Tongue (tissue), 2 donors: ENCODE measurements around the gene OBSCN. TPM values are rescaled to one million over a fixed set of nuclear protein-coding genes. Genes with fewer than 3 reads are reported as not detected.

ENCODE experiments used
- DNase-seq: peaks from one replicate; pipeline ENCODE4 v3.0.0-alpha.2; 2015
- total RNA-seq: library from RNA; depleted of rRNA; stranded (reverse); fragments of >200 nt; gene quantifications from one replicate; pipeline ENCODE4 v1.2.3, GENCODE V29; 2014

OBSCN gene
- total RNA-seq, 1 donor from 2014 or later: 640 TPM

- no peak for DNase-seq
These were observed 84.2 kb downstream of the OBSCN start for GRCh38 chr1:228291906-228292608.

GRCh38 chr1:228292609-228292911 lies 84.7 kb downstream of the OBSCN start:
- DNase-seq: no peak

GRCh38 chr1:228293393-228293792 lies 85.5 kb downstream of the OBSCN start:
- DNase-seq: no peak

- DNase-seq: no peak
These were observed 86.1 kb downstream of the OBSCN start for GRCh38 chr1:228293816-228294500.

GRCh38 chr1:228294717-228295116 lies 86.9 kb downstream of the OBSCN start:
- DNase-seq: no peak

- DNase-seq: no peak
These were observed 87.4 kb downstream of the OBSCN start for GRCh38 chr1:228295201-228295600.

- DNase-seq: no peak
These were observed 88.1 kb downstream of the OBSCN start for GRCh38 chr1:228295981-228296380.

GRCh38 chr1:228297242-228297641 lies 89.4 kb downstream of the OBSCN start:
- no peak for DNase-seq

- no peak for DNase-seq
These were observed 90.0 kb downstream of the OBSCN start for GRCh38 chr1:228297822-228298221.

- no peak for DNase-seq
These were observed 90.6 kb downstream of the OBSCN start for GRCh38 chr1:228298471-228298870.

GRCh38 chr1:228299211-228299610 lies 91.4 kb downstream of the OBSCN start:
- no peak for DNase-seq

- no peak for DNase-seq
These were observed 92.1 kb downstream of the OBSCN start for GRCh38 chr1:228299901-228300300.

GRCh38 chr1:228302086-228302485 lies 94.2 kb downstream of the OBSCN start:
- DNase-seq: no peak

GRCh38 chr1:228303596-228303995 lies 95.8 kb downstream of the OBSCN start:
- DNase-seq: no peak

- DNase-seq: no peak
These were observed 96.4 kb downstream of the OBSCN start for GRCh38 chr1:228304225-228304624.

GRCh38 chr1:228304766-228305395 lies 97.0 kb downstream of the OBSCN start:
- DNase-seq: no peak

GRCh38 chr1:228305721-228306152 lies 97.9 kb downstream of the OBSCN start:
- no peak for DNase-seq

- DNase-seq: no peak
These were observed 98.7 kb downstream of the OBSCN start for GRCh38 chr1:228306275-228307217.

- DNase-seq: no peak
These were observed 99.6 kb downstream of the OBSCN start for GRCh38 chr1:228307218-228308023.

GRCh38 chr1:228308085-228308601 lies 100.3 kb downstream of the OBSCN start:
- no peak for DNase-seq

- DNase-seq: no peak
These were observed 100.9 kb downstream of the OBSCN start for GRCh38 chr1:228308628-228309325.
